ENCODE measurements around the gene RPL12. TPM values are rescaled to one million over a fixed set of nuclear protein-coding genes. Genes with fewer than 3 reads are reported as not detected.
A peak's percentile ranks its signal among the peaks of the same experiment; 100 is the strongest.

Gene RPL12
- total and polyA plus RNA-seq, 9 of the 15 experiments (the other 6 are each of a cell fraction or from before 2014, with no cell fraction given) = 1,614 to 4,558 (median 2,531) TPM

DNA sequence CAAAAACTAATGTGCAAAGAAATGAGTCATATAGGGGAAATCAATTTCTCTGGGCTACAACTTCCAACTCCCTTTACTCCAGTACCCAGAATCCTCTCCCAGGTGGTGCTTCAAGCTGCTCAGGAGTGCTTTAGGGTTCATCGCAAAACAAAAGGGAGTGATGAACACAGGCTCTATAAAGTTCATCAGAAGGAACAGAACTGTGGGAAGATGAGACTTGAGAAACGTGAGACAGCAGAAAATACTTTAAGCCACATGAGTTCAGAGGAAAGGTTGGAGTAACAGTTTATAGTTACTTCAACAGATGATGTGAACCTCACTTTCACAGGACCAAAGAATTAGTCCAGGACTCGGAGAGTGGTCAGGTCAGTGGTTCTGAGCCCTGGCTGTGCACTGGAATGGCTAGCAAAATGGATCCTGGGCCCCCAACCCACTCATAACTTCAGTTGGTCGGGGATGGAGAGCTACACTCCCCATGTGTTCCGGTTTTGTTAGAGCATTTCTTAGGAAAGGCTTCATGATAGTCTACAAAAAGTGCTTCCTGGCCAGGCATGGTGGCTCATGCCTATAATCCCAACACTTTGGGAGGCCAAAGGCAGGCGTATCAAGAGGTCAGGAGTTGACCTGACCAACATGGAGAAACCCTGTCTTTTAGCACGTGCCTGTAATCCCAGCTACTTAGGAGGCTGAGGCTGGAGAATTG is 4.3 kb downstream of the RPL12 start (continued):
- TF ChIP-seq, protein P1, sequence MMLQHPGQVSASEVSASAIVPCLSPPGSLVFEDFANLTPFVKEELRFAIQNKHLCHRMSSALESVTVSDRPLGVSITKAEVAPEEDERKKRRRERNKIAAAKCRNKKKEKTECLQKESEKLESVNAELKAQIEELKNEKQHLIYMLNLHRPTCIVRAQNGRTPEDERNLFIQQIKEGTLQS (IDR thresholded peaks at IDR 0.05) = 0 out of 2 replicates have a peak, but pooled peaks have one; percentile 19
- TF ChIP-seq, protein P1 (CRISPR knock-in tag; conservative IDR thresholded peaks at IDR 0.05) = no peak
- TF ChIP-seq POLR2G (IDR thresholded peaks at IDR 0.05; ENCODE audit: low read depth, low read length) = no peak
- no peak for TF ChIP-seq SP1 (CRISPR knock-in tag; IDR thresholded peaks at IDR 0.05)
- no peak for TF ChIP-seq ZNF311 (CRISPR knock-in tag; IDR thresholded peaks at IDR 0.05)
- TF ChIP-seq POLR2AphosphoS2 (IDR thresholded peaks at IDR 0.05; ENCODE audit: low read length) = peak; percentile 68
- no peak for TF ChIP-seq CSDE1 (IDR thresholded peaks at IDR 0.05)
- TF ChIP-seq PTTG1 (tag; IDR thresholded peaks at IDR 0.05; ENCODE audit: low read depth) = no peak
- TF ChIP-seq, protein P2, sequence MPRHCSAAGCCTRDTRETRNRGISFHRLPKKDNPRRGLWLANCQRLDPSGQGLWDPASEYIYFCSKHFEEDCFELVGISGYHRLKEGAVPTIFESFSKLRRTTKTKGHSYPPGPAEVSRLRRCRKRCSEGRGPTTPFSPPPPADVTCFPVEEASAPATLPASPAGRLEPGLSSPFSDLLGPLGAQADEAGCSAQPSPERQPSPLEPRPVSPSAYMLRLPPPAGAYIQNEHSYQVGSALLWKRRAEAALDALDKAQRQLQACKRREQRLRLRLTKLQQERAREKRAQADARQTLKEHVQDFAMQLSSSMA (CRISPR knock-in tag; IDR thresholded peaks at IDR 0.05) = no peak
- no peak for TF ChIP-seq MEF2D (tag; conservative IDR thresholded peaks at IDR 0.05; ENCODE audit: low read depth)
- no peak for TF ChIP-seq CXXC5 (CRISPR knock-in tag; IDR thresholded peaks at IDR 0.05)
- TF ChIP-seq MAZ (CRISPR knock-in tag; conservative IDR thresholded peaks at IDR 0.05 in 1 of 2, IDR thresholded peaks at IDR 0.05 in 1 of 2) = no peak
- no peak for TF ChIP-seq ZNF766 (CRISPR knock-in tag; conservative IDR thresholded peaks at IDR 0.05)
- TF ChIP-seq, protein P3, sequence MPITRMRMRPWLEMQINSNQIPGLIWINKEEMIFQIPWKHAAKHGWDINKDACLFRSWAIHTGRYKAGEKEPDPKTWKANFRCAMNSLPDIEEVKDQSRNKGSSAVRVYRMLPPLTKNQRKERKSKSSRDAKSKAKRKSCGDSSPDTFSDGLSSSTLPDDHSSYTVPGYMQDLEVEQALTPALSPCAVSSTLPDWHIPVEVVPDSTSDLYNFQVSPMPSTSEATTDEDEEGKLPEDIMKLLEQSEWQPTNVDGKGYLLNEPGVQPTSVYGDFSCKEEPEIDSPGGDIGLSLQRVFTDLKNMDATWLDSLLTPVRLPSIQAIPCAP (CRISPR knock-in tag; IDR thresholded peaks at IDR 0.05; ENCODE audit: borderline replicate concordance) = no peak
- no peak for TF ChIP-seq ELF1 (tag; IDR thresholded peaks at IDR 0.05)
- TF ChIP-seq NCOR1 (IDR thresholded peaks at IDR 0.05) = 0 out of 2 replicates have a peak, but pooled peaks have one; percentile 4
- 0 out of 2 replicates have a peak, but pooled peaks have one; percentile 4 for TF ChIP-seq ELF4 (CRISPR knock-in tag; IDR thresholded peaks at IDR 0.05)
- no peak for TF ChIP-seq SRSF1 (IDR thresholded peaks at IDR 0.05; ENCODE audit: low read depth, low read length)
- TF ChIP-seq ARHGAP35 (IDR thresholded peaks at IDR 0.05; ENCODE audit: partially characterized antibody) = no peak
- peak; percentile 35 for TF ChIP-seq EWSR1 (IDR thresholded peaks at IDR 0.05; ENCODE audit: borderline replicate concordance, low read depth, partially characterized antibody)

Measured in K562 (cell line).